T1000 (cell line): ENCODE results near the gene NFIL3.
A peak's percentile ranks its signal among the peaks of the same experiment; 100 is the strongest.
"Not testable (repeated sequence)": the region's sequence is repeated elsewhere in the genome, so short reads cannot be mapped to it uniquely, and the experiment has no call there.

Experiments used
- DNase-seq: peaks from one replicate; lab custom pipeline; 2025; ENCODE audit warnings: mixed read lengths; lab: John Stamatoyannopoulos, UW

NFIL3 gene

GRCh38 chr9:91423785-91424402, at the start of gene NFIL3:
TSS of gene NFIL3 (minus strand) at chr9:91423832. CDS start at chr9:91410734, 13,098 bp downstream.
- DNase-seq: peak; percentile 58

GRCh38 chr9:91471524-91471923, 47.9 kb upstream of the NFIL3 start:
- not testable (repeated sequence) for DNase-seq

- DNase-seq: no peak
Measured at GRCh38 chr9:91465420-91465819, 41.8 kb upstream of the NFIL3 start.

GRCh38 chr9:91458906-91459305, 35.3 kb upstream of the NFIL3 start:
- no peak for DNase-seq

DNA sequence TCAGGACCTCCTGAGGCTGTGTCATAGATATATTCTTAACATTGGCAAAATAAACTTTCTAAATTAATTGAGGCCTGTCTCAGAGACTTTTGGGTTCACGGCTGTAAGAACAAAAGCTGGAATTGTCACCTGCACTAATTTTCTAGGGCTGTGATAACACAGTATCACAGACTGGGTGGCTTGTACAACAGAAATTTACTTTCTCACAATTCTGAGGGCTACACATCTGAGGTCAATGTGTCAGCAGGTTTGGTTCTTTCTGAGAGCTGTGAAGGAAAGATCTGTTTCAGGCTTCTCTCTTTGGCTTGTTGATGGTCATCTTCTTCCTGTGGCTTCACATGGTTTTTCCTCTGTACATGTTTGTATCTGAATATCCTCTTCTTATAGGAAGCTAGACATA, 29.2 kb upstream of the NFIL3 start:
- no peak for DNase-seq

DNA sequence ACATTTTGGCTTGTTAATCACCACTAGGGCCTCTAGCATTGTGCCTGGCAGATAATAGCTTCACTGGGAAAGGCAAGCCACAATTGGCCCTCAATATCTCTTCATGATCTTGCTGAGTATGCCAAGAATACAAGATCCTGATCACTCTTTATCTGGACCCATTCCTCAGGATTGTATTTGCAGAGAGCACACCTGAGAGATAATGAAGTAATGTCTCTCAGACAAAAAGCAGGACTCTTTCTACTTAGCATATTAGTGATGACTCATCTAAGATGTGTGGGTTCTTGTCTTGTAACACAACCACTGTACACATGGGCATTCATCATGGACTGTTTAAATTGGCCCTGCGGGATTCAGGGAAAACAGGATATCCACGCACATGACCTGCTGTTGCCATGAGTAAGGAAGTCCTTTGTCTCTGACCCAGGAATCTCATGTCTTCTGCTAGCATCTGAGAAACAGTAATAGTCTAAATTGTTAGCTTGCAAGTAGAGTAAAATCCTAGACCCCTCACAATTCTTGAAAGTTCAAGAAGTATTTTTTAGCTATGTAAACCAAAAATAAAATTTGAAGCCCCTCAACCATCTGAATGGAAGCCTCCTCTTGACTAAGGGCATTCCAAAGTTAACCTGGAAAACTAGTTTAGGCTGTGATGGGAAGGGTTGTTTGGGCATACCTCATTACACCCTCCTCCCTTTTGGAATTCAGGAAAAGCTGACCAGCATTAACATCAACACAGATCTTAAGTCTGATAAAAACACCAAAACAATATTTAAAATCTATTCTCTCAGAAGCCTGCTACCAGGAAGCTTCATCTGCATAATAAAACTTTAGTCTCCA, 28.0 kb upstream of the NFIL3 start:
- no peak for DNase-seq

- no peak for DNase-seq
Measured at GRCh38 chr9:91445135-91445534, 21.5 kb upstream of the NFIL3 start.

DNA sequence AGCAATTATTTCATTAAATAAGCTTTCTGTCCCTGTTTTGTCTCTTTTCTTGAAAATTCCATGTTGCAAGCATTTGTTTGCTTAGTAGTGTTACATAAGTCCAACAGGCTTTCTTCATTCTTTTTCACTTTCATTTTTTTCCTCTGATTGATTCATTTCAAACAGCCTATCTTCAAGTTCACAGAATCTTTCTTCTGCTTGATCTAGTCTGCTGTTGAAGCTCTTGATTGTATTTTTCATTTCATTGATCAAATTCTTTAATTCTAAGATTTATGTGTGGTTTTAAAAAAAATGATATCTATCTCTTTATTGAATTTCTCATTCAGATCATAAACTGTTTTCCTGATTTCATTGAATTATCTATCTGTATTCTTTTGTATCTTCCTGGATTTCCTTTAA, 20.4 kb upstream of the NFIL3 start:
- no peak for DNase-seq

- DNase-seq: no peak
Measured at GRCh38 chr9:91443321-91443993, 19.8 kb upstream of the NFIL3 start.

GRCh38 chr9:91436841-91437240, 13.2 kb upstream of the NFIL3 start:
- no peak for DNase-seq

DNA sequence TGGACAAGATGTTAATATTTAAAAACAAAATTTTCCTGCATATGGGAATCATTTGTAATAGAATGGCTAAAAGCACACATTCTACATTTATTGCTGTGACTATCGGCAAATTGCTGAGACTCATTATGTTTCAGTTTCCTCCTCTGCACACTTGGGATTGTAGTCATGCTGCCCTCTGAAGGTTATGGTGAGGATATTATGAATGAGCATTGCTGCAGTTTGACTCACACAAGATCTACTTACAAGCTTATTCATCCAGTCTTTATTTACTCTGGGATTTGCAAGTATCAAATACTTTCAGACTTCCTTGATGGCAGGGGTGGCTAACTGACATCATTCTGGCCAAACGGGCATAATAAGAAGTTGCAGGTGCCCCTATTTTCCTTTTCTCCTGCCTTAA, 9.5 kb upstream of the NFIL3 start:
- peak; percentile 46 for DNase-seq

DNA sequence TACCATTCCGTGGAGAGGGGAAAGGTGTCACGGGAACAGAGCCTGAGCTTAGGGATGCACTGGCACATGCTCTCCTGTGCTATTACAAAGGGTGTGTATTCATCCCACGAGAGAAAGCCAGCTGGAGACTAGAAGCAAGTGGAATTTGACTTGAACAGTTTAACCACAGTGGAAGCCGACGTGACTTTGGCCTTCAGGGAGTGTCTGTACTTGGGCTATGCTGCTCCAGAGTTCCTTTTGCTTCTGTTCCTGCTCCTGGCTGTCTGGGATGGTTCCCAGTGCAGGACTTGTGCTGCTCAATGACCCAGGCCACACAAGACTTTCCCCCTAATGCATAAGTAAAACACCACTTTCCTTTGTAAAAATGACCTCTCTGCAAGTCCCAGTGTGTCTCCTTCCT, 7.9 kb upstream of the NFIL3 start:
- no peak for DNase-seq

GRCh38 chr9:91429501-91429900, 5.9 kb upstream of the NFIL3 start:
- no peak for DNase-seq

DNA sequence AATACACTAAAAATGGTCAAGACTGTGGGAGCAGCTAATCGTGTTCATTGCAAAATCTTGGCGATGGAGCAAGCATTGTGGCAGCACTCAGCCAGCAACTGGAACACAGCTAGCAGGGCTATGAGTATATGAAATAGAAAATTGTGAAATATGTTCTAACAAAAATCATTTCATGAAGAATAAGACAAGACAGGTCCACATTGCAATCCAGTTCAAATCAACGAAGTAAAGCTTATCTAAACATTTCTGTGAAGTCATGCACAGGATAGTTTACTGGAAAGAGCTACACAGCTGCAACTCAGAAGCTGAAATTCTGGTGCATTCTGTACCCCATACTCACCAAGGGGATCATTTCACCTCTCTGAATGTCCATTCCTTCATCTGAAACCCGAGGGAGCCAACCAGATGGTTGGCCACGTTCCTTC, 5.3 kb upstream of the NFIL3 start:
- DNase-seq: no peak

DNA sequence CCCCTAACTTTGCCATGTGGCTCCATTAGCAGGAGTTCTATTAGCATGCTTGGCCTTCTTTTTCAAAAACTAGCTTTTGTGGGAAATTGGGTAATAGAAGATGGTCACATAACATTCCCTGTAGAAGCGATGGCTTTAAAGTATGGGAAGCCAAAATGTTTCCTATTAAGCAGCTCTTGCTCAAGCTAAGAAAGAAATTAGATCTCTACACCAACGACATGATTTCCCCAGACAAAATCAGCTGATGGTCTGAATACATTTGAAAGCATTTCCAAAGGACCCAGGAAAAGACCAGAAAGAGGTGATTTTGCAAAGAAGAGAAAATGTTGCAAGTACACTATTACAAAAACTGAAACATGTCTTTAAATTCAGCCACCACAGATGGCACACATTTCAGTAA, 4.8 kb upstream of the NFIL3 start:
- no peak for DNase-seq

DNA sequence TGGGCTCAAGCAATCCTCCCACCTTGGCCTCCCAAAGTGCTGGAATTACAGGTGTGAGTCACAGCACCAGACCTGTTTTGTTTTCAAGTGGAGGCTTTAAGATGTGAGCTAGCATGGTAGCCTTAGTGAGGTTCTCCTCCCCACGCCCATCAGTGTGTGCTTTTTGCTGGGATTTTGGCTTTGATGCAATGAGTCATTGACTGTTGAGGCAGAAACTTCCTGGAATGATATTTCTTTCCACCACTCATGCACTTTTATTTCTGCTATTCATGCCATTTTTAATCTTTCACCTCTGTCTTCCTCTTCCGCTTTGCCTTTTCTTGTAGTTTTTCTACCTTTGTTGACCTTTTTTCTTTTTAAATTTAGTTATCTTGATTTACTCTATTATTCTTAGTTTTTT, 4.2 kb upstream of the NFIL3 start:
- no peak for DNase-seq

GRCh38 chr9:91426123-91426745, 2.6 kb upstream of the NFIL3 start:
- DNase-seq: no peak

DNA sequence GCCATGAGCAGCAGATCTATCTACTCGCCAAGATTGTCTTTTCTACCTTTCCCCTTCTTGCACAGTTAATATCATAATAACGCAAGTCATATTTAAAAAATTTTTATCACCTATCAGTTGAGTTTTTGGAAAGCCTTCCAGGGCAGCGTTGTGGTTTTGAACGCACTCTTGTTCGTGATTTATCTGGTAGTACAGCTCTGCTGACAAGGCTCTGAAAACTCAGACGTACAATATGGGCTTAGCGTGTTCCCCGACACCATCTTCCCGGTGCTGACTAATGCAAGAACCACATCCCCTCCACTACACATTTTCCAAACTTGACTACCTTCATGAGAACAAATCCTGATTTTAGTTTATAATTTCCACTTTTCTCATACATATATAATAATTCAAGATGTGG, 1.6 kb upstream of the NFIL3 start:
- no peak for DNase-seq

GRCh38 chr9:91424403-91425176, 958 bp upstream of the NFIL3 start:
- peak; percentile 44 for DNase-seq

GRCh38 chr9:91422758-91423711, 597 bp downstream of the NFIL3 start:
- no peak for DNase-seq
